Colon (tissue), 2 donors: ENCODE measurements around the gene UCK2.

Experiments used
- FAIRE-seq: peaks from 2 replicates; lab custom pipeline; 2012; peaks lifted over from hg19 to GRCh38; lab: Jason Lieb, UNC
- donor health status: control.
- donor health status: control.

UCK2 gene

DNA sequence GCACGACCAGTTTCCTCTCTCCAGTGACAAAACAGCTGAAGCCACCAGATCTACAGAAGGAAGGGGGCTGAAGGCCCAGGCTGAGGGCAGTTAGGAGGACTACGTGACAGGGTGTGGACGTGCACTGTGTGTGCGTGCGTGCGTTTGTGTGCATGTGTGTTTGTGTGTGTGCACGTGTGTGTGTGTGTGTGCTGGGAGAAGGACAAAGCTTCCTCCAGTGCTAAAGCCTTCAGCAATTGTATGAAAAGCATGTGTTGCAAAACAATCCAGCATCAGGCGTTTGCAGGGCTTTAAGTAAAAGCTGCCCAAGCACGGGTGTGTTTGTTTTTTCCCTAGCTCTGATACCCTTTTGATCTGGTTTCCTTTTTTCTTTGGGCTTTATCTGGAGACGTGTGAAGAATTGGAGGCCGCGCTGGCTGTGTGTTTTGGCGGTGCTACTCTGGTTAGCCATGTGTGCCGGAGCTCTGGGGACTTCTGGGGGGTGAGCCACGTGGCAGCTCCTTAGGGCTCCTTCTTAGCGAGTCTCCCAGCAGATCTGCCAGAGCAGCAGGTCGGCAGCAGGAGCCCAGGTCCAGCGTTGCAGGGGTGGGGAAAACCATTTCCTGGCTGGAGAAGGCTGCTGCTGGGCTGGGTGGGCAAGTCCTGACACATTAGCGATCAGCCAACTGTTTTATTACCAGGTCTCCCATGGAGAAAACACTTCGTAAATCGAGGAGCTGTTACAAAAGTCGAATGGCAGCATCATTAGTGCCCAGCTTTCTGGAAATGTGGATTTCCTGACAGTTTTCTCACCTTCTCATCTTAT lies 73.4 kb downstream of the UCK2 start:
- no peak for FAIRE-seq

DNA sequence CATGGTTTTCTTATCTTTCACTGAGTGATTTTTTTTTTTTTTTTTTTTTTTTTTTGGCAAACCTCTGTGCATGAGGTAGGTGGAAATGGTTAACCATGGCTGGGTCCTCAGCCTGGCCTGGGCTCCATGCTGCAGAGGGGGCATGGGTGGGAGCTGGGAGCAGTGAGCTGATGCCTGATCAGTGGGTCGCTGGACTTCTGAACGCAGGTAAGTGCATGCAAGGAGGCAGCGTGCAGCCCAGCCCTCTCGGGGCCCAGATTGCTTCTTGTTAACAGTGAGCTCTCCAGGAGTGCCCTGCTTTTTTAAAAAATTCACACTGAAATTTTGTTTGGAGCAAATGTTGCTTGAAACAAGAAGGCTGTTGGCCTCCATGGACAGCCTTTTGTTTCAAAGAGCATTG lies 75.2 kb downstream of the UCK2 start:
- FAIRE-seq: no peak

DNA sequence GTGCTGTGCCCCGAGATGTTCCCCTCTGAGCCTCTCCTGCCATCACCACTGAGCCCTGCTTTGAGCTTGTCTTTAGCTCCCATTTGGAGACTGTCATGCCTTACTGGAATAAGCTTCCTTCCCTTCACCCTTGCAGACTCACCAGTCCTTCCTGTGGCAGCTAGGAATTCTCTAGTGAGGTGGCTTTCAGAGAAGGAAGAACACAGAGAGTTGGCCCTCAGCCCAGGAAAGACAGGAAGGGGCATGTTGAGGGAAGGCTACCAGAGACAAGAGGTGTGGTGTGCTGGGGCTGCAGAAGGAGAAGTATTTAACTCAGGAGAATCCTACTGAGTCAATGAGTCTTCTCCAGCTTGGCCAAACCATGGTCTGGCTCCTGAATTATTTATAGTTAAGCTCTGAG lies 76.3 kb downstream of the UCK2 start:
- FAIRE-seq: no peak

DNA sequence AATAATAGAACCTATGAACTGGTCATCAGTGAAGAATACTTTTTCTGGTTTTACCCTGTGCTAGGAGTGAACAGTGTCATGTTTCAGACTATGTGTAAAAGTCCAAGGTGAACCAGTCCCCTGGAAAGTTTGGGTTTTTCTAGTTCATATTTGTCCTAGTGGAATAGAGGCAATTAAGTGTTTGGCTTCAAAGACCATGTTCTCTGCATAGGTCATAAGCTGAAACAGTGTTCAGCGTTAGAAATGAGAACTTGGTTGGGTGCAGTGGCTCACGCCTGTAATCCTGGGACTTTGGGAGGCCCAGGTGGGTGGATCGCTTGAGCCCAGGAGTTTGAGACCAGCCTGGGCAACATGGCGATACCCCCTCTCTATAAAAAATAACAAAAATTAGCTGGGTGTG lies 77.5 kb downstream of the UCK2 start:
- FAIRE-seq: no peak

DNA sequence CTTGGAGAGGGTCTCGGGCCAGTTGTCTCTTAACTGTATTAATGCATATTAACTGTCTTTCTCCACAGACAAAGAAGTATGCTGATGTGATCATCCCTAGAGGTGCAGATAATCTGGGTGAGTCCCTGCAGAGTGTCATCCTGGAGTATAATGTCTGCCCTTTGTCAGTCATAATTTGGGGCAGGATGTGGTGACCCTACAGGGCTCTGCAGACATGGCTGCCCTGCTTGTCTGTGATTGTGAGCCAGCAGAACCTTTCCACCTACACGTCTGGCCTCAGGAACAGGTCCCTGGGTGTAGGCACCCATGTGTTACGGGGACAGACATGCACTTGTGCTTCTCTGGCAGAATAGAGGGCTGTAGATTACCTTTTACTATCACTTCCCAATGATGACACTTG lies 78.4 kb downstream of the UCK2 start:
- no peak for FAIRE-seq

DNA sequence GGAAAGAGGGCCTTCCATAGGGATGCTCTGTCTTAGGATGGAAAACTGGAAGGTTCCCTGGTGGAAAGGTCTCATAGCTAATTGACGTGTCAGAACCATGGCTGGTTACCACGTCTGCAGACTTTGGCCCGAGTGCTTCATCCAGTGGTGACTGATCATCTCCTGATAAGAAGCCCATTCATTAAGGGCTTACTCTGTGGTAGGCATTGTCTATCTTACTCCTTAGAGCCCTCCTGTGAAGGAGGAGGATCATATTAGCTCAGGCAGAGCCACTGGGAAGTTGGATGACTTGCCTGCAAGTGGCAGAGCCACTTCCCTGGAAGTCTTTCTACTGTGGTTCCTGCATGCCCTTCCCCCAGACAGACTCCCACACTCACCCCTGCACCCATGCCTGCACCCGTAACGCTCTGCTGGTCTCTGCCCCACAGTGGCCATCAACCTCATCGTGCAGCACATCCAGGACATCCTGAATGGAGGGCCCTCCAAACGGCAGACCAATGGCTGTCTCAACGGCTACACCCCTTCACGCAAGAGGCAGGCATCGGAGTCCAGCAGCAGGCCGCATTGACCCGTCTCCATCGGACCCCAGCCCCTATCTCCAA lies 79.9 kb downstream of the UCK2 start:
- FAIRE-seq: no peak

DNA sequence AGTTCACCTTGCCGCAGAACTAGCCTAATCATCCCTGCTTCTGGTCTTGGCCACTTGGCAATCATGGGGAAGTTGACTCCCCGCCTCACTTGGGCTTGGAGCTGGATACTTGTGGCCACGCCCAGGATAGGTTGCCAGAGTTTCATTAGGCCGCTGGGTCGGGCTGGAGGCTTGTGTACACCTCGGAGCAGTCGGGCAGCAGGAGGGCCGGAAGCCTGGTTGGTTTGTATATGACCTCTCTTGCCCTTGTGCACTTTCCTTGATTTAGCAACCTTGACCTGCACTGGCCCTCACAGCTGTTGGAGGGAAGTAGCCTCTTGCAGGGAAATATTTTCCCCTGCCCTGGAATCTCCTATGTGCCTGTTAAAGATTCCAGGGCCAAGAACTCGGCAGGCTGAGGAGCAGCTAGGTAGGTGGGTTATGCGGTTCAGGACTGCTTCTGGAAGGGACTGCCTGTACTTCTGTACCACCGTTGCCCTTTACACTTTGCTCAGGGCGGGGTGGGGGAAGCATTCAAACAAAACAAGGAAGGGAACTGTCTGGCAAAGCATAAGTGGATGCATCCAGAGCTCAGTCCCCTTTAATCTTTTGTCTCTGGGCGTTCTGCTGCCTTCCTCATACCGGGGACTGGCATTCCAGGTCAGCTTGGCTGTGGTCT lies 83.5 kb downstream of the UCK2 start:
- FAIRE-seq: no peak

DNA sequence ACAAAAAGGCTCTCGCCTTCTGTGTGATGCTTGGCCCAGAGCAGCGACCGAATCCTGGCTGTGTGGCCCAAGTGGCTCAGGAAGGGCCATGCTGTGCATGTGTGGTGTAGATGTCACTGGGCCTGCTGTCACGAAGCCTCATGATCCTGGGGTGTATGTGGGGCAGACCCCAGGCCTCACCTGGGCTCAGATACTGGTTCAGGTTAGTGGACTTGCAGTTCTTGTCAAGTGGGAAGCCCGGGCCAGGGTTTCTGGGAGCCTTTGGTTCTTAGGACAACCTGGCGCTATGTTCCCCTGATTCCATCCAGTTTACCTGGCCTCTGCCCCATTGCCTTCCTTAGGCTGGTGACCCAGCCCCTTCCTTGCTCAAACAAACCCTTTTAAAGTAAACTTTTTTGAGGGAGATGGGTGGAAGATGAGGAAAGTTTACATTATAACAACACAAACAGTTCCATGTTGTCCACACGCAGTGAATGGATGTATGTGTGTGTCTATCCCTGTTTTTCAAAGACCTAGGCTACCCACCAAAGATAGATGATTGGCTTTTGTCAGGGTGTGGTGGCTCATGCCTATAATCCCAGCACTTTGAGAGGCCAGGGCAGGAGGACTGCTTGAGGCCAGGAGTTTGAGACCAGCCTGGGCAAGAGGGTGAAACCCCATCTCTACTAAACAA lies 84.3 kb downstream of the UCK2 start:
- FAIRE-seq: no peak

DNA sequence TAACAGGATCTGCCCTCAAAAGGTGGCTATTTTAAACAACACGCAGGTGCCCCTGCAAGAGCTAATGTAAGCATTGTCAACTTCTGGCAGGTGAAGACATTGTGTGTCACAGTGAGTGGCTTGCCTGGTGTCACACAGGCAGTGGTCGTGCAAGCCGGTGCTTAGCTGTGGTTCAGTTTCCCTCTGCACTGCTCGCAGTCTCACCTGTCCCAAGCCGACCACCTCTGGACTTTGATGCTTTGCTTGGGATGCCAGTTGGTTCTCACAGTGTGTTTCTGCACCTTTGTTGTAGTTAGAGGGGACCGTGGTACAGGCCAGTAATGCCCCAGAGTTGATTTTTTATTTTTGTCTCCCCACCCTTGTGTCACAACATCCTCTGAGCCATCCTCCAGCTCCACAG lies 85.2 kb downstream of the UCK2 start:
- FAIRE-seq: no peak

DNA sequence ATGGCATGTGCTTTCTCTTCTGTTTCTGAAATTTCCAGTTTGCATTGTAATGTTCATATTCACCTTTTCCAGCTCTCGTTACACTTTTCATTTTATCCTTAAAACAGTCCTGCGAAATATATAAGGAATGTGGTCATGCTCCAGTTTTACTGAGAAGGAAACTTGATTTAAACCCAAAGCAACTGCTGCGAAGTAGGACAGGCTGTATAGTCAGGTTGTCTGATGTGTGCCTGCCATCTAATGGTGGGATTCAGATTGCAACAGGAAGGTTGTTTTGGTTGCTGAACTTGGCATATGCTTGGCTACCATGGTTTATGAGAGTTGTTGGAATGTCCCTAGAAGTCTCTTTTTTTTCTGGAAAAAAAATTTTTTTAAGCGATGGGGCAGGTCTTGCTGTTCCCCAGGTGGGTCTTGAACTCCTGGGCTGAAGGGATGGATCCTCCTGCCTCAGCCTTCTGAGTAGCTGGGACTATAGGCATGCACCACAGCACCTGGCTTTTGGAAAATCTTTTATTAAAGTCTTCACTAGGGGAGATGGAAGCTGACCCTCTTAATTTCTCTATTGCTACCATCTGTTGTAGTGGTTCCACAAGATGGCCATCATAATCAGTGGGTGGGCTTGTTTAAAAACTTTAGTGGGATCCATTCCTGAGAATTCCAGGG lies 86.9 kb downstream of the UCK2 start:
- no peak for FAIRE-seq

DNA sequence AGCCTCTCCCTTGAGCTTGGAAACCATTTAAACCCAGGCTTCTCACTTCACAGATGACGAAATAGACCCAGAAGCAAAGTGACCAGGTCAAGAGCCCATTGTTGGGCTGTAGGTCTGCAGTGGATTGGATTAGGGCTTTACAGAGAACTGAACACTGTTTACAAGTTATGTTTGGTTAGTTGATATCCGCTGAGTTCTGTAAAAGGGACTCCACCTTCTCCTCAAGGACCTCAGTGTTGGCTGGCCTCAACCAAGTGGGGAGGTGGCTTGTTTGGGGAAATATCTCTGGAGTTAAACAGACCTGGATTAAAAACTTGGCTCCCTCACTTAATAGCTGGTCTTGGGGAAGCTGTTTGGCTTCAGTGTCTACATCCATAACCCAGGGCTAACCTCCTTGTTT lies 88.1 kb downstream of the UCK2 start:
- no peak for FAIRE-seq

DNA sequence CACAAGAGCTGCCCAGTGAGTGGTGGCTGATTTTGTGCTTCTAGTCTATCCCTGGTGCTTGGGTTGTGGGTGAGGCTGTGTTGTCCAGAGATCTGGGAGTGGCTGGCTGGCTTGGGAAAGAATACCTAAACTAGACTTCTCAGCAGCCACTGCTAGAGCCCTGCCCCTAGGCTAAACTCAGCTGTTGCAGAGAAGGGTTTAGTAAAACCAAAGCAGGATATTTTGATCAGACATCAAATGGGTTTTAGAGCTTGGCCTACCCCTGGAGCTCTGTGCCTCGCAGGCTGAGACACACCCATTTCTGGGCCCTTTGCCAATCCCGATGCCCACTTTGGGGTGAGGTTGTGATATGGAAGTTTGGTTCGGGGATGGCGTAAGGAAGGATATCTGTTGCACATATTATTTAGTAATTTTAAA lies 88.5 kb downstream of the UCK2 start:
- FAIRE-seq: no peak

DNA sequence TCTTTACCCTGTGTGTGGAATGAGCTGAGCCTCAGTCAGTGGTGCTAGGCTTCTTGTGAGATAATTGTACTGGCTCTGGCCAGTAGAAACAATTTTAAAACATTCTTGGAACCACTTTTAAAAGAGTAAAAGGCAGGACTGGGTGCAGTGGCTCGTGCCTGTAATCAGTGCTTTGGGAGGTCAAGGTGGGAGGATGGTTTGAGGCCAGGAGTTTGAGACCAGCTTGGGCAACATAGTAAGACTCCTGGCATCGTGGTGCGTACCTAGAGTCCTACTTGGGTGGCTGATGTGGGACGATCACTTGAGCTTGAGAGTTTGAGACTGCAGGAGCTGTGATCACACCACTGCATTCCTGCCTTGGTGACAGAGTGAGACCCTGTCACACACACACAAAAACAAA lies 89.8 kb downstream of the UCK2 start:
- no peak for FAIRE-seq

DNA sequence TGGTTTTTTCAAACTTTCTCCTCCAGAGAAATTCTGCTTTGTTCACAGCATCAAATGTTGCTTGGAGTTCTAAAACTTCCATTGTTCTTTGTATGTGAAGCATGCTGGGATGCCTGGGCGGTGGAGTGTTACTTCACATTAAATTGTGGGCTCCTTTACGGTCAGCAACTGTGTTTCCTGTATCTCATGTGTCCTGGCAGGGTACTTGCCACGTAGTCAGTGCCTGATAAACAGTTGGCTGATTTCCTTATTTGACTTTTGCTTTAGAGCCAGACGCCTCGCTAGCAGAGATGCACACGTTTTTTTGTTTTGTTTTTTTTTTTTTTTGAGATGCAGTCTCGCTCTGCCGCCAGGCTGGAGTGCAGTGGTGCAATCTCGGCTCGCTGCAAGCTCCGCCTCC lies 96.7 kb downstream of the UCK2 start:
- no peak for FAIRE-seq

DNA sequence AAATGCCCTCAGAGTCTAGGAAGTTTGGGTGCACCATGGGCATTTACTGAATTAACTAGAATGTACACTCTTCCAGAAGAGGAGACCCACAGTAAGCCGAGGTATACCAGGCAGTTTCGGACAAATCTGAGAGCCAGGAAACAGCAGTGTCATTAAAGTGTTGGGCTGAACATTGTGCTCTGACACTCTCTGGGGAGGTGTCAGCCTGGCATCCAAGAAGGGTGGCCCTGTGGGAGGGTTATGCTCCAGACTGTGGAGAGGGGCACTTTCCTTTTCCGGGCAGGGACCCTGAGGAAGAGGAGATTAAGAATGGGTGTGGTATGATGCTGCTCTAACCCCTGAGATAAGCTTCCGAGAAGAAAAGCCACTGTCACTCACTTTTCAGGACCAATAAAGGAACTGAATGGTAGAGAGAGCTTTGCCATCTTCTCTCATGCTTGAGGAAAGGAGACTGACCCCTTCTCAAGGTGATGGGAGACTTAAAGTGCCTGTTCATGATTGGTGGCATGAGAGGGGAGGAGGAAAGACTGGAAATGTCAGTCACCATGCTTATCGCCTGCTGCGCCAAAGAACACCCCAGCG lies 98.2 kb downstream of the UCK2 start:
- FAIRE-seq: no peak

DNA sequence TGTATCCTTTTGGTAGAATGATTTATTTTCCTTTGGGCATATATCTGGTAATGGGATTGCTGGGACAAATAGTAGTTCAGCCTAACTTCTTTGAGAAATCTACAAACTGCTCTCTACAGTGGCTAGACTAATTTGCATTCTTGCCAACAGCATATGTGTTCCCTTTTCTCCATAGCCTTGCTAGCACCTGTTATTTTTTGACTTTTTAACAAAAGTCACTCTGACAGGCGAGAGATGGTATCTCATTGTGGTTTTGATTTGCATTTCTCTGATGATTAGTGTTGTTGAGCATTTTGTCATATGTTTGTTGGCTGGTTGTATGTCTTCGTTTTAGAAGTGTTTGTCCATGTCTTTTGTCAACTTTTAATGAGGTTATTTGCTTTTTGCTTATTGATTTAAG lies 99.8 kb downstream of the UCK2 start:
- no peak for FAIRE-seq

DNA sequence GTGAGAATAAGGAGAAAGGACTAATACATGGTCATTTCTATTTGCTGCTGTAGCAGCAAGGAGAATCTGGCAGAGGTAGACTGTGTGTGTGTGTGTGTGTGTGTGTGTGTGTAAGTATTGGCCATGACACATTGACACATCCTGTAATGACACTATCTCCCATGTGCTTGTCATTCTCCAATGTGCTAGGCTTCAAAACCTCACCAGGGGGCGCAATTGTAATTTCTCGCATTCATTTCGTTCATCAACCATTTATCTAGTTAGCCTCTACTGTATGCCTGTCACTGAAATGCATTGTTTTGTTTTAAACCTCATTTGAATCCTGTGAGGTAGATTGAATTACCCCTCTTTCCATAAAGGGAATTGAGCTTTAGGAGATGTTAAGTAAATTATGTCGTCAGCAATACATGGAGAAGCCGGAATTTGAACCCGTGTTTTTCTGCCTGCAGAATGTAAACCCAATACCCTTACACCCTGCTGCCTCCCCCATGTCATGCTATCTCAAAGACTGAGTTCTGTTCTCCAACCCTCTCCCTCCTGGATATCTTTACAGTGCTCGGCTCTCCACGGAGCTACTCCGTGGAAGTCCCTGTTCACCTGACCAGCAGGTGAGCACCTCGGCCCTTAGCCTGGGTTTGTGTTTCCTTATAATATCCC lies 100.8 kb downstream of the UCK2 start:
- no peak for FAIRE-seq

DNA sequence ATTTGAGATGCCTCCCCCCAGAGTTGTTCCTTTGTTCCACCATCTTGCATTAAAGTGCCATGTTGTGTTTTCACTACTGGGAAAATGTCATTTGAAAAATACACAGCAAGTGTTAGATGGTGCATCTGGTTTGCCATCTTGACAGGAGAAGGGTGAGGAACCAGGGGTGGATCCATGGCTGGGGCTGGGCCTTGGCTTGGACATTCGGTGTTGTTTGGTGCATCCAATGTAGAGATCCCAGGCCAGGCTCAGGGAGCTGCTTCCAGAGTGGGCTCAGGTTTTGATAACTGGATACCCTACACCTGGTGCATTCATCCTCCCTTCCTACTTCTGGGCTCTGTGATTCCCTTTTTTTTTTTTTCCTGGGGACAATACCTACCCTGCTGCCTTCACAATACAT lies 103.5 kb downstream of the UCK2 start:
- no peak for FAIRE-seq

DNA sequence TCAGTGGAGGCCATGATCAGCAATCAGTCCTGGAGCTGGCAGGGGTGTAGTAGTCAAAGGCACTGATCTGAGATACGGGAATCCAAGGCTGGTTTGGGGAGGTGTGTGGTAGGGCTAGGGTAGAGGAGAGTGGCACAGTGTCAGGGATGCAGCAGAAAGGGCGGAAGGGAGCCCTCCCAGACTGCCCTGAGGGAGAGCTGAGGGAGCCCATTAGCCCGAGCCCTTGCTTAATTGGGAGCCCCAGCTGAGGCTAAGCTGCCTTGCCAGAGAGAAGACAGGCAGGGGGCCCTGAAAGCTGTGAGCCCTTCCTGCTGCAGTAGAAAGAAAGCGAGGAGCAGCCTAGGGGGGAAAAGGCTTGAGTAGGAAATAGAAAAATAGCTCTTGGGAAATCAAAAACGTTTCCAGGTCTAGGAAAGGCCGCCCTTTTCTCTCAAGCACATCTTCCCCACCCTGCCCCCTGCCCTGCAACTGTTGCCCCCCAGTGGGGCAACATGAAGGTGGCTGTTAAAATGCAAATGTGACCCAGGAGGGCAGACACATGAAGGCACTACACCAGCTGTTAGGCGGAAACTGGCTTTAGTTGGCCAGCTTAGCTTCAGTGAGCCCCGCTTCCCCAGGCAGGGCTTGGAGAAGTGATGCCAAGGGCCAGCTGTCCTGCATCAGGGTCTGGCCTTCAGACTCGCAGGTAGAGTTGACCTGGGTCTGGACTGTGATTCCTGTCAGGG lies 106.2 kb downstream of the UCK2 start:
- FAIRE-seq: no peak

DNA sequence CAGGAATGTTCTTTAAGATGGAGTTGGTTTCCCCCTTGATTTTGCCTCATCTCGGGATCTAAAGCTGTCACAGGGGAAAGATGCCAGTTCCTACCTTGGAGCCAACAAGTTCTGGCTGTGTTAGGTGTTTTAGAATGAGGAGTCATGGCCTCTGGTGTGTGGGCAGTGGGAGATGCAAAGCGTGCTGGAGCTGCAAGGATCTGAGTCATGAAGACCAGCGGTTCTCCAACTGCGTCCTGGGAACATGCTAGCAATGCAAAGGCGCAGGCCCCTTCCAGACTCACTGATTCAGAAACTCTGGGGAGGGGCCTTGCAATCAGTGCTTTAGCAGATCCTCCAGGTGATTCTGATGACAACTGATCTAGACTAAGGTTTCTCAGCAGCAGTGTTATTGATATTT lies 109.1 kb downstream of the UCK2 start:
- no peak for FAIRE-seq

DNA sequence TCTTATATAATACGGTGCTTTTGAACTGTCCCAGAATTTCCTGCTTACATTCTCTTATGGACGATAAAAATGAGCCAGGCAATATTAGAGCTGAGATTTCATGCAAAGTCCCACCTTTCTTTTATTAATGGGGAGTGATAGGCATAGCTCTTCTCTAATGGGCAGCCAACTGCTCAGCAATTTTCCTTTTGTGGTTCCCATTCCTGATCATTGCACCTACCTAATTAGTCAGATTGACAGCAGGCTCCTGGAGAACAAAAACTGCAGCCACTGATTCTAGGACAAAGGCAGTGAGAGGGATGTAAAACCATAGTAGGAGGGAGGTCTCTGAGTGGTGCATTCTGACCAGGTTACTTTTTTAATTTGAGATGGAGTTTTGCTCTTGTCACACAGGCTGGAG lies 110.4 kb downstream of the UCK2 start:
- no peak for FAIRE-seq
